ENCODE data around the gene SOST.

Gene SOST

GRCh38 chr17:43740541-43740940, 18.1 kb downstream of the SOST start:
- no peak for DNase-seq

- no peak for DNase-seq
Measured at GRCh38 chr17:43737722-43738121, 20.9 kb downstream of the SOST start.

- DNase-seq = no peak
Measured at GRCh38 chr17:43736389-43736788, 22.2 kb downstream of the SOST start.

- DNase-seq = no peak
Measured at GRCh38 chr17:43734376-43734775, 24.2 kb downstream of the SOST start.

- no peak for DNase-seq
Measured at GRCh38 chr17:43733956-43734355, 24.6 kb downstream of the SOST start.

- no peak for DNase-seq
Measured at GRCh38 chr17:43732958-43733357, 25.6 kb downstream of the SOST start.

- no peak for DNase-seq
Measured at GRCh38 chr17:43728081-43728480, 30.5 kb downstream of the SOST start.

- no peak for DNase-seq
Measured at GRCh38 chr17:43723697-43724359, 34.8 kb downstream of the SOST start.

GRCh38 chr17:43722870-43723665, 35.5 kb downstream of the SOST start:
- no peak for DNase-seq

GRCh38 chr17:43722269-43722619, 36.3 kb downstream of the SOST start:
- DNase-seq = no peak

- DNase-seq = no peak
Measured at GRCh38 chr17:43721537-43722268, 36.9 kb downstream of the SOST start.

- DNase-seq = peak; percentile 59 to 62
Measured at GRCh38 chr17:43720311-43721060, 38.1 kb downstream of the SOST start.

GRCh38 chr17:43719578-43719977, 39.0 kb downstream of the SOST start:
- DNase-seq = peak; percentile 38 to 56

GRCh38 chr17:43718544-43718943, 40.0 kb downstream of the SOST start:
- no peak for DNase-seq

- no peak for DNase-seq
Measured at GRCh38 chr17:43717913-43718312, 40.7 kb downstream of the SOST start.

- DNase-seq = peak in 1 of 2 experiments; percentile 15
Measured at GRCh38 chr17:43714465-43715149, 44.0 kb downstream of the SOST start.

- DNase-seq = peak; percentile 20 to 28
Measured at GRCh38 chr17:43713494-43714162, 45.0 kb downstream of the SOST start.

GRCh38 chr17:43712397-43712796, 46.2 kb downstream of the SOST start:
- no peak for DNase-seq

- DNase-seq = no peak
Measured at GRCh38 chr17:43710101-43710500, 48.5 kb downstream of the SOST start.

GRCh38 chr17:43709210-43709609, 49.4 kb downstream of the SOST start:
- no peak for DNase-seq

GRCh38 chr17:43707184-43707583, 51.4 kb downstream of the SOST start:
- no peak for DNase-seq

GRCh38 chr17:43706235-43706634, 52.4 kb downstream of the SOST start:
- no peak for DNase-seq
